Neural progenitor cell (in vitro differentiated cells): Measurements from ENCODE around the gene SART1. TPM values are rescaled to one million over a fixed set of nuclear protein-coding genes. Genes with fewer than 3 reads are reported as not detected.
A peak's percentile ranks its signal among the peaks of the same experiment; 100 is the strongest.

ENCODE experiments used
- DNase-seq: peaks from one replicate; pipeline ENCODE4 v3.0.0-alpha.2; 2016; ENCODE audit warnings: low spot score
- H2AFZ ChIP-seq: fragments of 200-600 bp; sonication (generic); replicated peaks from 2 replicates; pipeline ENCODE4 v1.6.1; 2016; ENCODE audit warnings: antibody characterized with exemption
- H3F3A ChIP-seq: fragments of 200-600 bp; sonication (generic); 2 replicates; pipeline ENCODE4 v1.6.1; 2016; ENCODE audit warnings: antibody characterized with exemption, low read depth
- H3K27ac ChIP-seq: fragments of 200-600 bp; sonication (generic); 2 replicates; pipeline ENCODE4 v1.5.1; 2016; ENCODE audit warnings: mild to moderate bottlenecking
- H3K27me3 ChIP-seq: fragments of 200-600 bp; sonication (generic); 2 replicates; pipeline ENCODE4 v1.6.1; 2016; ENCODE audit warnings: mild to moderate bottlenecking, moderate library complexity
- H3K36me3 ChIP-seq: fragments of 200-600 bp; sonication (generic); 2 replicates; pipeline ENCODE4 v1.5.1; 2016
- H3K4me1 ChIP-seq: fragments of 200-600 bp; sonication (generic); 2 replicates; pipeline ENCODE4 v1.6.1; 2016; ENCODE audit warnings: mixed run types
- H3K4me2 ChIP-seq: fragments of 200-600 bp; sonication (generic); 2 replicates; pipeline ENCODE4 v1.6.1; 2016
- H3K4me3 ChIP-seq: fragments of 200-600 bp; sonication (generic); 2 replicates; pipeline ENCODE4 v1.5.1; 2016
- H3K79me2 ChIP-seq: fragments of 200-600 bp; sonication (generic); 2 replicates; pipeline ENCODE4 v1.6.1; 2016; ENCODE audit warnings: low read depth
- H3K9ac ChIP-seq: fragments of 200-600 bp; sonication (generic); 2 replicates; pipeline ENCODE4 v1.6.1; 2016
- H3K9me3 ChIP-seq: fragments of 200-600 bp; sonication (generic); 2 replicates; pipeline ENCODE4 v1.5.1; 2016; ENCODE audit warnings: low read depth
- H4K20me1 ChIP-seq: fragments of 200-600 bp; sonication (generic); 2 replicates; pipeline ENCODE4 v1.6.1; 2016; ENCODE audit warnings: low read depth
- H3K27ac Mint-ChIP-seq: 3 replicates; pipeline ENCODE4 v1.8.0; 2021; ENCODE audit warnings: mixed read lengths
- H3K27me3 Mint-ChIP-seq: 2 replicates; pipeline ENCODE4 v1.8.0; 2022; ENCODE audit warnings: low read depth, mild to moderate bottlenecking, inconsistent platforms, moderate library complexity, mixed read lengths; ENCODE audit not compliant: insufficient read depth
- H3K36me3 Mint-ChIP-seq: 3 replicates; pipeline ENCODE4 v1.8.0; 2021; ENCODE audit warnings: mixed read lengths
- H3K4me1 Mint-ChIP-seq: 3 replicates; pipeline ENCODE4 v1.8.0; 2021; ENCODE audit warnings: mixed read lengths
- H3K4me3 Mint-ChIP-seq: 3 replicates; pipeline ENCODE4 v1.8.0; 2021; ENCODE audit warnings: mild to moderate bottlenecking, moderate library complexity, mixed read lengths
- H3K9me3 Mint-ChIP-seq: 3 replicates; pipeline ENCODE4 v1.8.0; 2020; ENCODE audit warnings: mixed read lengths
- CTCF ChIP-seq: fragments of 200-600 bp; sonication (generic); IDR thresholded peaks from 2 replicates; pipeline ENCODE4 v1.5.1; 2017; ENCODE audit warnings: antibody characterized with exemption, mild to moderate bottlenecking
- EZH2 ChIP-seq: fragments of 200-600 bp; sonication (generic); IDR thresholded peaks from 2 replicates; pipeline ENCODE4 v1.6.1; 2017; ENCODE audit warnings: antibody characterized with exemption, mild to moderate bottlenecking, moderate library complexity
- EZH2phosphoT487 ChIP-seq: fragments of 200-600 bp; sonication (generic); IDR thresholded peaks from 2 replicates; pipeline ENCODE4 v1.6.1; 2017; ENCODE audit warnings: antibody characterized with exemption
- total RNA-seq: library from RNA; depleted of rRNA; stranded (reverse); fragments of >200 nt; gene quantifications from 2 replicates; pipeline ENCODE4 v1.2.3, GENCODE V29; 2015; ENCODE audit warnings: low replicate concordance

Gene SART1
- total RNA-seq: 8.6 and 39.5 TPM in 2 replicates

- Mint-ChIP-seq H3K36me3 (peaks cover 18% of the 10 kb centered on the region), H3K4me1 (peaks cover 24% of the 10 kb centered on the region), H3K27me3 (peaks cover 6% of the 10 kb centered on the region), H3K27ac (peak within 1 kb of the TSS; percentile 99), H3K4me3 (peak within 1 kb of the TSS; percentile 98), H3K9me3 (no peaks in the 10 kb centered on the region)
- Histone ChIP-seq H3K36me3 (no peaks in the 10 kb centered on the region), H3K79me2 (peaks cover 31% of the 10 kb centered on the region), H4K20me1 (peaks cover 18% of the 10 kb centered on the region), H2AFZ (peak within 1 kb of the TSS; percentile 78), H3K27me3 (no peaks in the 10 kb centered on the region), H3K9ac (peak within 1 kb of the TSS; percentile 87), H3K27ac (peak within 1 kb of the TSS; percentile 73), H3K4me2 (peak within 1 kb of the TSS; percentile 88), H3K9me3 (no peaks in the 10 kb centered on the region), H3K4me1 (peaks cover 9% of the 10 kb centered on the region), H3K4me3 (peak within 1 kb of the TSS; percentile 93), H3F3A (peaks cover 4% of the 10 kb centered on the region)
- TF ChIP-seq CTCF (no peak), EZH2 (no peak), EZH2phosphoT487 (no peak)
- peak; percentile 99 for DNase-seq
Measured at GRCh38 chr11:65961267-65962140, at the start of gene SART1. Gene SART1, plus strand, starts transcription at chr11:65961734. Its CDS starts 47 bp downstream, at chr11:65961781.

GRCh38 chr11:65912845-65913244 lies 48.7 kb upstream of the SART1 start:
- TF ChIP-seq EZH2phosphoT487: no peak
- no peak for TF ChIP-seq EZH2
- no peak for TF ChIP-seq CTCF
- H3K9me3 ChIP-seq: no peaks in the 10 kb centered on the region
- peaks cover 5% of the 10 kb centered on the region for H3K36me3 Mint-ChIP-seq
- no peak overlapping the region for H3K4me2 ChIP-seq
- H2AFZ ChIP-seq: no peak overlapping the region
- H3F3A ChIP-seq: peaks cover 3% of the 10 kb centered on the region
- H3K27me3 ChIP-seq: peaks cover 18% of the 10 kb centered on the region
- peaks cover 5% of the 10 kb centered on the region for H3K27me3 Mint-ChIP-seq
- H3K4me1 Mint-ChIP-seq: peaks cover 29% of the 10 kb centered on the region
- H3K27ac Mint-ChIP-seq: no peak overlapping the region
- peaks cover 3% of the 10 kb centered on the region for H3K4me1 ChIP-seq
- no peak overlapping the region for H3K4me3 ChIP-seq
- no peak for DNase-seq
- peaks cover 5% of the 10 kb centered on the region for H3K79me2 ChIP-seq
- H4K20me1 ChIP-seq: no peaks in the 10 kb centered on the region
- H3K9me3 Mint-ChIP-seq: no peaks in the 10 kb centered on the region
- no peak overlapping the region for H3K4me3 Mint-ChIP-seq
- no peak overlapping the region for H3K27ac ChIP-seq
- H3K9ac ChIP-seq: no peak overlapping the region
- no peaks in the 10 kb centered on the region for H3K36me3 ChIP-seq

GRCh38 chr11:65915101-65915820 lies 46.3 kb upstream of the SART1 start:
- no peak overlapping the region for H3K4me2 ChIP-seq
- no peak overlapping the region for H3K27ac ChIP-seq

More at GRCh38 chr11:65915101-65915820, 46.3 kb upstream of the SART1 start:
- DNase-seq: no peak
- peaks cover 18% of the 10 kb centered on the region for H3K79me2 ChIP-seq
- no peak overlapping the region for H3K9ac ChIP-seq
- H3K4me3 Mint-ChIP-seq: no peak overlapping the region
- no peaks in the 10 kb centered on the region for H3K9me3 Mint-ChIP-seq
- peaks cover 7% of the 10 kb centered on the region for H3K4me1 ChIP-seq
- peaks cover 24% of the 10 kb centered on the region for H3K4me1 Mint-ChIP-seq
- H3K4me3 ChIP-seq: no peak overlapping the region
- peaks cover 4% of the 10 kb centered on the region for H4K20me1 ChIP-seq
- H3F3A ChIP-seq: peaks cover 3% of the 10 kb centered on the region
- no peaks in the 10 kb centered on the region for H3K36me3 ChIP-seq
- H3K27me3 Mint-ChIP-seq: peaks cover 3% of the 10 kb centered on the region
- H3K36me3 Mint-ChIP-seq: peaks cover 5% of the 10 kb centered on the region
- no peaks in the 10 kb centered on the region for H3K9me3 ChIP-seq
- H2AFZ ChIP-seq: no peak overlapping the region
- H3K27me3 ChIP-seq: no peaks in the 10 kb centered on the region
- TF ChIP-seq EZH2: no peak
- TF ChIP-seq EZH2phosphoT487: no peak
- TF ChIP-seq CTCF: no peak
- H3K27ac Mint-ChIP-seq: peak overlapping the region; percentile 82
